ENCODE measurements around the gene PURB. TPM values are rescaled to one million over a fixed set of nuclear protein-coding genes. Genes with fewer than 3 reads are reported as not detected.

PURB gene
- total and polyA plus RNA-seq, 8 donors: 23.5 to 38.7 (median 35.9) TPM

DNA sequence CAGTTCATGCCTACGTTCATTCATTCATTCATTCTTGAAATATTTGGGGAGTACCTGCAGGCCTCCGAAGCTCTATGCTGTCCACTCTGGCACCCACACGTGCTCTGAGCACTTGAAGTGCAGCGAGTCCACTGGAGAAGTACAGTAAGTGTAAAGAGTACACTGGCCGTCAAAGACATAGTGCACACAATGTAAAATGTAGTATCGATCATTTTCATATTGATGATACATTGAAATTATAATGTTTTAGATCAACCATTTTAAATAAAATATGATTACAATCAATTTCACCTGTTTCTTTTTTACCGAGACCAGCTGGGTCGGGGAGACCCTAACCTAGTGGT lies 37.0 kb upstream of the PURB start:
- Histone ChIP-seq H3K27me3 (no peaks in the 10 kb centered on the region), H3K4me3 (no peak overlapping the region), H3K36me3 (no peaks in the 10 kb centered on the region), H3K4me1 (no peaks in the 10 kb centered on the region), H3K9me3 (no peaks in the 10 kb centered on the region), H3K27ac (no peak overlapping the region)
- TF ChIP-seq, protein P1, sequence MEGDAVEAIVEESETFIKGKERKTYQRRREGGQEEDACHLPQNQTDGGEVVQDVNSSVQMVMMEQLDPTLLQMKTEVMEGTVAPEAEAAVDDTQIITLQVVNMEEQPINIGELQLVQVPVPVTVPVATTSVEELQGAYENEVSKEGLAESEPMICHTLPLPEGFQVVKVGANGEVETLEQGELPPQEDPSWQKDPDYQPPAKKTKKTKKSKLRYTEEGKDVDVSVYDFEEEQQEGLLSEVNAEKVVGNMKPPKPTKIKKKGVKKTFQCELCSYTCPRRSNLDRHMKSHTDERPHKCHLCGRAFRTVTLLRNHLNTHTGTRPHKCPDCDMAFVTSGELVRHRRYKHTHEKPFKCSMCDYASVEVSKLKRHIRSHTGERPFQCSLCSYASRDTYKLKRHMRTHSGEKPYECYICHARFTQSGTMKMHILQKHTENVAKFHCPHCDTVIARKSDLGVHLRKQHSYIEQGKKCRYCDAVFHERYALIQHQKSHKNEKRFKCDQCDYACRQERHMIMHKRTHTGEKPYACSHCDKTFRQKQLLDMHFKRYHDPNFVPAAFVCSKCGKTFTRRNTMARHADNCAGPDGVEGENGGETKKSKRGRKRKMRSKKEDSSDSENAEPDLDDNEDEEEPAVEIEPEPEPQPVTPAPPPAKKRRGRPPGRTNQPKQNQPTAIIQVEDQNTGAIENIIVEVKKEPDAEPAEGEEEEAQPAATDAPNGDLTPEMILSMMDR (IDR thresholded peaks at IDR 0.05): peak; percentile 12 to 34
- ATAC-seq (peak; percentile 14), DNase-seq (no peak)
- intact Hi-C loops (cut with DNase I): loop anchor here in 1 of 2 donors (10.0 kb wide), 1 partner anchor 338 kb away; the partner anchor contains the start of gene TMED4

DNA sequence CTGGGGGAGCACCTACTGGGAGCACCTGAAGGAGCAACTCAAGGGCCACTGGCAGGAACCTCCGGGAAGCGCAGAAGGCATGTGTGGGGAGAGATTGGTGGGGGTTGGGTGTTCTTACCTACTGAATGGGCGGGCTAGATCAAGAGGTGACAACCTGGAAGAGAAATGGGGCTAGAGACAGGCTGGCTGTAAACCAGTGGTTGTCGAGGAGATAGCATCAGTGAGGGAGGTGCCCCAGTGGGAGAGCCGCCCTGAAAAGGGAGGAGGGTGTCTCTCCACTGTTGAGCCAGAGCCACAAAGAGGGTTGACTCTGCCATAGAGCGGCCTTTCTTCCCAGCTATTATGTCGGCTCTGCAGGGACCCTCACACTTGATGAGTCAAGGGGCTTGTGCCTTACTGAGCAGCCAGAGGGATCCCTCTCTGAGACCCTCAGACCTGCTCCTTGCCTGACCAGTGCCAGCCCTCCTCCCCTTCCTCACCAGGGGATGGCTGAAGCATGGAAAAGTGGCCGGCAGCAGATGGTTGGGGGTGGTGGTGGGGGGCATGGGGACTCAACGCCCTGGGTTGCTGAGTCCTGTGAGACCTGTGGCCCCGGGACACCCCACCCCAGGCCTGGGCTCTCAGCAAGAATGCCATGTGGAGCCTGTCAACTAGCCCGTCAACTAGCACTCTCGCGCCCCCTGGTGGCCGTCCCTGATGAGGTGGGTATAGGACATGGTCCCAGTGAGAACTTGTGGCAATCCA lies 36.4 kb upstream of the PURB start:
- Histone ChIP-seq H3K27ac (no peak overlapping the region), H3K4me1 (no peaks in the 10 kb centered on the region), H3K4me3 (no peak overlapping the region), H3K9me3 (no peaks in the 10 kb centered on the region), H3K36me3 (no peaks in the 10 kb centered on the region), H3K27me3 (no peaks in the 10 kb centered on the region)
- peak; percentile 100 for ATAC-seq
- TF ChIP-seq, protein P1 (IDR thresholded peaks at IDR 0.05): peak; percentile 92 to 94
- DNase-seq: peak; percentile 49 to 100 (median 84)
- intact Hi-C loops (cut with DNase I): loop anchor here in 1 of 2 donors (10.0 kb wide), 1 partner anchor 337 kb away; the partner anchor contains the start of gene TMED4

DNA sequence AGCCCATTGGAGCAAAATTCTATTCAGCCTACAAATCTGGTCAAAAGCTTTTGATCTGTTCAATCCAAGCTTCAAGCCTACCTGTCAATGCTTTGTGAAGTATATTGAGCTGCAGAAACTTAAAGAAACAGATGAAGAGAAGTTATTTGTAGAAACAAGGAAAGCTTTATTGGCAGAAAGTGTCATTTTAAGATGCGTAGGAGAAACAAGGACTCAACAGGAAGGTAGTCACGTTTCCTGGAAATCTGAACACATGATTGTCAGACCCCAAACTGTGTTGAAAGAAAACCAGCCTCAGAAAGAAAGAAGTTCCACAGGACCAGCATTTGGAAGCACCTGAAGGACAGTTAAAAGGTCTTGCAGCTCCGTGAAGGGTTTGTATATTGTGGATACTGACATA lies 34.8 kb upstream of the PURB start:
- H3K27ac ChIP-seq: no peak overlapping the region
- no peaks in the 10 kb centered on the region for H3K9me3 ChIP-seq
- H3K4me3 ChIP-seq: no peak overlapping the region
- no peaks in the 10 kb centered on the region for H3K4me1 ChIP-seq
- DNase-seq (no peak), ATAC-seq (no peak)
- TF ChIP-seq, protein P1 (IDR thresholded peaks at IDR 0.05): no peak
- no peaks in the 10 kb centered on the region for H3K36me3 ChIP-seq
- H3K27me3 ChIP-seq: no peaks in the 10 kb centered on the region
- intact Hi-C loops (cut with DNase I): loop anchor here in 1 of 2 donors (10.0 kb wide), 1 partner anchor 335 kb away; the partner anchor contains the start of gene TMED4

GRCh38 chr7:44918029-44918428 lies 32.7 kb upstream of the PURB start:
- DNase-seq: no peak
- H3K36me3 ChIP-seq: no peaks in the 10 kb centered on the region
- no peaks in the 10 kb centered on the region for H3K27me3 ChIP-seq
- ATAC-seq: no peak
- H3K9me3 ChIP-seq: no peaks in the 10 kb centered on the region
- intact Hi-C loops (cut with DNase I): no loop called here
- no peaks in the 10 kb centered on the region for H3K4me1 ChIP-seq
- H3K27ac ChIP-seq: no peak overlapping the region
- H3K4me3 ChIP-seq: no peak overlapping the region
- TF ChIP-seq, protein P1 (IDR thresholded peaks at IDR 0.05): no peak

GRCh38 chr7:44917465-44917864 lies 32.1 kb upstream of the PURB start:
- no peaks in the 10 kb centered on the region for H3K27me3 ChIP-seq
- no peak overlapping the region for H3K4me3 ChIP-seq
- no peaks in the 10 kb centered on the region for H3K36me3 ChIP-seq
- no peaks in the 10 kb centered on the region for H3K9me3 ChIP-seq
- TF ChIP-seq, protein P1 (IDR thresholded peaks at IDR 0.05): no peak
- H3K4me1 ChIP-seq: no peaks in the 10 kb centered on the region
- intact Hi-C loops (cut with DNase I): no loop called here
- ATAC-seq (no peak), DNase-seq (no peak)
- no peak overlapping the region for H3K27ac ChIP-seq
